ENCODE results near the gene ISG20L2.

The ISG20L2 gene, protein sequence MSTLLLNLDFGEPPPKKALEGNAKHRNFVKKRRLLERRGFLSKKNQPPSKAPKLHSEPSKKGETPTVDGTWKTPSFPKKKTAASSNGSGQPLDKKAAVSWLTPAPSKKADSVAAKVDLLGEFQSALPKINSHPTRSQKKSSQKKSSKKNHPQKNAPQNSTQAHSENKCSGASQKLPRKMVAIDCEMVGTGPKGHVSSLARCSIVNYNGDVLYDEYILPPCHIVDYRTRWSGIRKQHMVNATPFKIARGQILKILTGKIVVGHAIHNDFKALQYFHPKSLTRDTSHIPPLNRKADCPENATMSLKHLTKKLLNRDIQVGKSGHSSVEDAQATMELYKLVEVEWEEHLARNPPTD
- total RNA-seq, result 39.4 to 75.9 (median 51.9) reads per million in 3 donors

- Histone ChIP-seq H3K9me3 (ENCODE audit: control insufficient read depth, low read length) (no peaks in the 10 kb centered on the region), H3K36me3 (ENCODE audit: control insufficient read depth, insufficient read depth, low read length) (peaks cover 12% of the 10 kb centered on the region), H3K4me1 (ENCODE audit: control insufficient read depth, insufficient read depth, low read length, poor library complexity, severe bottlenecking) (peaks cover 37% of the 10 kb centered on the region), H3K4me3 (ENCODE audit: insufficient read depth, low read depth, low read length, poor library complexity, severe bottlenecking) (peak within 1 kb of the TSS; percentile 90), H3K27me3 (replicated peaks; ENCODE audit: control insufficient read depth, insufficient read depth, low read length, poor library complexity, severe bottlenecking) (no peaks in the 10 kb centered on the region), H3K27ac (ENCODE audit: insufficient read depth, low read length, poor library complexity, severe bottlenecking) (peak within 1 kb of the TSS; percentile 96)
- peak; percentile 93 to 96 (median 93) for DNase-seq
Observed at GRCh38 chr1:156728599-156729462, at the start of gene ISG20L2. Gene ISG20L2, minus strand, starts transcription at chr1:156728766. Its CDS starts 1,114 bp downstream, at chr1:156727652.

DNA sequence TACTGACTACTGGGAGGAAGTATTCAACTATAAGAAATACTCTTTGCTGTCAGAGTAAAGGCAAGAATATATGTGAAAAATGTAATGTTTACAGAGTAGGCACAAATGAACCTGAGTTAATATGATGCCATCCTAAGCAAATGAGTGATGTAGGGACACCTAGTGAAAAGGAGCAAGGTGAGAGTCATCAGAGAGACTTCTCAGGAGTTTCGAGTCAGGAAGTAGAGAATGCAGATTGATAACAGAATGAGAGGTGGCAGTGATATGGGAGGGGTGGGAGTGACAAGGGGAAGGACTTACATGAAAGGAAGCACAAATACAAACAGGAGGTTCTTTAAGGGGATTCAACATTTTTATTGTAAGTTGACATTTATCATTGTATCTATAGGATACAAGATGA lies 49.0 kb upstream of the ISG20L2 start:
- no peaks in the 10 kb centered on the region for H3K27me3 ChIP-seq (replicated peaks; ENCODE audit: control insufficient read depth, insufficient read depth, low read length, poor library complexity, severe bottlenecking)
- peaks cover 5% of the 10 kb centered on the region for H3K4me1 ChIP-seq (ENCODE audit: control insufficient read depth, insufficient read depth, low read length, poor library complexity, severe bottlenecking)
- H3K4me3 ChIP-seq (ENCODE audit: insufficient read depth, low read depth, low read length, poor library complexity, severe bottlenecking), result no peak overlapping the region
- H3K9me3 ChIP-seq (ENCODE audit: control insufficient read depth, low read length), result no peaks in the 10 kb centered on the region
- no peak overlapping the region for H3K27ac ChIP-seq (ENCODE audit: insufficient read depth, low read length, poor library complexity, severe bottlenecking)
- no peak for DNase-seq
- peaks cover 12% of the 10 kb centered on the region for H3K36me3 ChIP-seq (ENCODE audit: control insufficient read depth, insufficient read depth, low read length)

- no peak overlapping the region for H3K27ac ChIP-seq (ENCODE audit: insufficient read depth, low read length, poor library complexity, severe bottlenecking)
- no peaks in the 10 kb centered on the region for H3K9me3 ChIP-seq (ENCODE audit: control insufficient read depth, low read length)
- H3K4me1 ChIP-seq (ENCODE audit: control insufficient read depth, insufficient read depth, low read length, poor library complexity, severe bottlenecking), result peaks cover 5% of the 10 kb centered on the region
Observed at GRCh38 chr1:156776942-156777341, 48.4 kb upstream of the ISG20L2 start.

GRCh38 chr1:156775799-156776198 lies 47.2 kb upstream of the ISG20L2 start:
- no peak overlapping the region for H3K27ac ChIP-seq (ENCODE audit: insufficient read depth, low read length, poor library complexity, severe bottlenecking)
- peaks cover 4% of the 10 kb centered on the region for H3K36me3 ChIP-seq (ENCODE audit: control insufficient read depth, insufficient read depth, low read length)
- no peaks in the 10 kb centered on the region for H3K9me3 ChIP-seq (ENCODE audit: control insufficient read depth, low read length)
- DNase-seq, result no peak
- H3K4me1 ChIP-seq (ENCODE audit: control insufficient read depth, insufficient read depth, low read length, poor library complexity, severe bottlenecking), result peaks cover 8% of the 10 kb centered on the region
- no peaks in the 10 kb centered on the region for H3K27me3 ChIP-seq (replicated peaks; ENCODE audit: control insufficient read depth, insufficient read depth, low read length, poor library complexity, severe bottlenecking)
- H3K4me3 ChIP-seq (ENCODE audit: insufficient read depth, low read depth, low read length, poor library complexity, severe bottlenecking), result no peak overlapping the region

More at GRCh38 chr1:156776942-156777341, 48.4 kb upstream of the ISG20L2 start:
- H3K36me3 ChIP-seq (ENCODE audit: control insufficient read depth, insufficient read depth, low read length), result peaks cover 8% of the 10 kb centered on the region
- H3K27me3 ChIP-seq (replicated peaks; ENCODE audit: control insufficient read depth, insufficient read depth, low read length, poor library complexity, severe bottlenecking), result no peaks in the 10 kb centered on the region
- DNase-seq, result no peak
- H3K4me3 ChIP-seq (ENCODE audit: insufficient read depth, low read depth, low read length, poor library complexity, severe bottlenecking), result no peak overlapping the region

GRCh38 chr1:156773607-156774006 lies 45.0 kb upstream of the ISG20L2 start:
- Histone ChIP-seq H3K27ac (ENCODE audit: insufficient read depth, low read length, poor library complexity, severe bottlenecking) (no peak overlapping the region), H3K27me3 (replicated peaks; ENCODE audit: control insufficient read depth, insufficient read depth, low read length, poor library complexity, severe bottlenecking) (no peaks in the 10 kb centered on the region), H3K4me3 (ENCODE audit: insufficient read depth, low read depth, low read length, poor library complexity, severe bottlenecking) (no peak overlapping the region), H3K9me3 (ENCODE audit: control insufficient read depth, low read length) (no peaks in the 10 kb centered on the region), H3K4me1 (ENCODE audit: control insufficient read depth, insufficient read depth, low read length, poor library complexity, severe bottlenecking) (peaks cover 20% of the 10 kb centered on the region), H3K36me3 (ENCODE audit: control insufficient read depth, insufficient read depth, low read length) (peaks cover 9% of the 10 kb centered on the region)
- no peak for DNase-seq

DNA sequence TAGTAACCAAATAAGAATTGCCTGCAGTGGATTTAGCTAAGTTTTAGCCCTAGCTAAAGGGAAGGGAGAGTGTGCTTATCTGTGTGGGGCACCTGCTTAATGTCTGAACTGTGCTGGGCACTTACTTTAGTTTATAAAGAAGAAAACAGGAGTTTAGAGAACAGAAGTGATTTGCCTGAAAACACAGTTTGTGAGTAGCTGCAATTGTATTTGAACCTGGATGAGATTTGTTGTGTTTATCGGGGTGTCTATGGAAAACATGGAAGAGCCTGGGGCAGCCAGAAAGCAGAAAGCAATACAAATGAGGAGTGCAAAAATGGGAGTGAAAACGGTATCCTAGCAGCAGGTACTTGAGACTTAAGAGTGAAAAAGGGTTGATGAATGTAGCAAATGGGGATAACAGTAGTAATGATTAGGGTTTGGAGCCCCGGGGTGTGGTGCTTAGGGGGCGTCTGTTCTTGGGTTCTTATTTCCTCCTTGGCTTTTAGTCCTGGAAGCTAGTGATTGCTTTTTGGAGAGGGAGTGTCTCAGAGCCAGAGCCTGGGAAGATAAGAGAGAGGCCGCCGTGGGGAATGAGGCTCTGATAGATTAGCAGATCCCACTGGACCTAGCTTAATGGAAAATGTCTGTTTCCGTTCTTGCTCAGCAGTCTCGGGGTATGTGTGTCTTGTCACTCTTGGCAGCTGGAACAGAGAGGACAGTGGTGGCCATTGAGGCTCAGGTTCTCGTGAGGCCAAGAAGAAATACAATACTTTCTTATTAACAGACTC lies 44.3 kb upstream of the ISG20L2 start:
- DNase-seq, result no peak
- H3K27ac ChIP-seq (ENCODE audit: insufficient read depth, low read length, poor library complexity, severe bottlenecking), result no peak overlapping the region
- peaks cover 27% of the 10 kb centered on the region for H3K4me1 ChIP-seq (ENCODE audit: control insufficient read depth, insufficient read depth, low read length, poor library complexity, severe bottlenecking)
- H3K9me3 ChIP-seq (ENCODE audit: control insufficient read depth, low read length), result no peaks in the 10 kb centered on the region
- peaks cover 9% of the 10 kb centered on the region for H3K36me3 ChIP-seq (ENCODE audit: control insufficient read depth, insufficient read depth, low read length)
- H3K4me3 ChIP-seq (ENCODE audit: insufficient read depth, low read depth, low read length, poor library complexity, severe bottlenecking), result no peak overlapping the region
- no peaks in the 10 kb centered on the region for H3K27me3 ChIP-seq (replicated peaks; ENCODE audit: control insufficient read depth, insufficient read depth, low read length, poor library complexity, severe bottlenecking)

DNA sequence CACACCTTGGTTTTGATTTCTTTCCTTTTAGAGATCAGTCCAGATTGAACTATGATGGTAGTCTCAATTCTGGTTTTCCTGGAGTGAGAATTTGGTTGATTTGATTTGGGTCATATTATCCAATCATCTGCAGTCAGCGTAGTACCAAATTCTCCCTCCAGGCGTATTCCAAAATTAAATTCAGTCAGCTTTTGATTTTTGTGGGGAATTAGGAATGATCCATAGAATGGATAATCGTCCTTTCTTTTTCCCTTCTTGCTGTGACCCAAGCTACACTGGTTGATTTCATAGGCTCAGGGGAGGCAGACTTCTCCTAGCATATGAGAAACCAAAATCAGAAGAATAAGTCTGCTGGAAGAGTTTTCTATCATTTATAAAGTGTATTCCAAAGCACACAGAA lies 43.7 kb upstream of the ISG20L2 start:
- no peak overlapping the region for H3K27ac ChIP-seq (ENCODE audit: insufficient read depth, low read length, poor library complexity, severe bottlenecking)
- no peak overlapping the region for H3K4me3 ChIP-seq (ENCODE audit: insufficient read depth, low read depth, low read length, poor library complexity, severe bottlenecking)
- no peaks in the 10 kb centered on the region for H3K9me3 ChIP-seq (ENCODE audit: control insufficient read depth, low read length)
- peaks cover 9% of the 10 kb centered on the region for H3K36me3 ChIP-seq (ENCODE audit: control insufficient read depth, insufficient read depth, low read length)
- no peaks in the 10 kb centered on the region for H3K27me3 ChIP-seq (replicated peaks; ENCODE audit: control insufficient read depth, insufficient read depth, low read length, poor library complexity, severe bottlenecking)
- no peak for DNase-seq
- peaks cover 25% of the 10 kb centered on the region for H3K4me1 ChIP-seq (ENCODE audit: control insufficient read depth, insufficient read depth, low read length, poor library complexity, severe bottlenecking)

DNA sequence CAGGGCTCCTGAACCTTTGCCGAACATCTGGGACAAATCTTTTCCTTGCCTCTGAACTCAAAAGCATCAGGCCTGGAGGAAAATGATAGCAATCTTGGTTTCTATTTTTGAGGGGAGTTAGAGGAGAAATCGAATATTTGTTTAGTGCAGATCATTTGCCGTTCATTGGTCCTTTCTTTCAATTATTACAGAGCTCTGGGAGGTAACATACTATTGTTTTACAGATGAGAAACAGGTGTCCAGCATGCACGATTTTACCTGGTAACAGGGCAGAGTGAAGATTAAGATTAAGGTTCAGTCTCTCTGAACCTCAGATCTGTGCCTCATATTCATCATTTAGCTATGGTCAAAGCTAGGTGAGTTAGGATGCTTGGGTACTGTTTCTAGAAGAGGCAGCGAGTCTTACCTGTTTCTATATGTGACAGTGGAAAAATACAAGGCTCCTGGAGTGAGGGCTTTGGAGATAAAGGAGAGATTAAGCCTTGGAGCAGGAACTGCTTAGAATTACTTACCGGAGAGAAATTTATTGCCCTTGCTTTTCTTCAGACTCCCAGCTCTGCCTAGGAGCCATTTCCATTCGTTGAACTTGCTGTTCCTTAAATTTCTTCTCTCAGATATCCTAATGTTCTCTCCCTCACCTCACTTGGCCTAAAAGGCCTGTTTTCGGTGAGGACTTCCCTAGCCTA lies 40.2 kb upstream of the ISG20L2 start:
- H3K27me3 ChIP-seq (replicated peaks; ENCODE audit: control insufficient read depth, insufficient read depth, low read length, poor library complexity, severe bottlenecking), result no peaks in the 10 kb centered on the region
- peak overlapping the region; percentile 93 for H3K4me3 ChIP-seq (ENCODE audit: insufficient read depth, low read depth, low read length, poor library complexity, severe bottlenecking)
- H3K27ac ChIP-seq (ENCODE audit: insufficient read depth, low read length, poor library complexity, severe bottlenecking), result peak overlapping the region; percentile 98
- peaks cover 28% of the 10 kb centered on the region for H3K4me1 ChIP-seq (ENCODE audit: control insufficient read depth, insufficient read depth, low read length, poor library complexity, severe bottlenecking)
- H3K36me3 ChIP-seq (ENCODE audit: control insufficient read depth, insufficient read depth, low read length), result peaks cover 9% of the 10 kb centered on the region
- no peak for DNase-seq
- no peaks in the 10 kb centered on the region for H3K9me3 ChIP-seq (ENCODE audit: control insufficient read depth, low read length)

DNA sequence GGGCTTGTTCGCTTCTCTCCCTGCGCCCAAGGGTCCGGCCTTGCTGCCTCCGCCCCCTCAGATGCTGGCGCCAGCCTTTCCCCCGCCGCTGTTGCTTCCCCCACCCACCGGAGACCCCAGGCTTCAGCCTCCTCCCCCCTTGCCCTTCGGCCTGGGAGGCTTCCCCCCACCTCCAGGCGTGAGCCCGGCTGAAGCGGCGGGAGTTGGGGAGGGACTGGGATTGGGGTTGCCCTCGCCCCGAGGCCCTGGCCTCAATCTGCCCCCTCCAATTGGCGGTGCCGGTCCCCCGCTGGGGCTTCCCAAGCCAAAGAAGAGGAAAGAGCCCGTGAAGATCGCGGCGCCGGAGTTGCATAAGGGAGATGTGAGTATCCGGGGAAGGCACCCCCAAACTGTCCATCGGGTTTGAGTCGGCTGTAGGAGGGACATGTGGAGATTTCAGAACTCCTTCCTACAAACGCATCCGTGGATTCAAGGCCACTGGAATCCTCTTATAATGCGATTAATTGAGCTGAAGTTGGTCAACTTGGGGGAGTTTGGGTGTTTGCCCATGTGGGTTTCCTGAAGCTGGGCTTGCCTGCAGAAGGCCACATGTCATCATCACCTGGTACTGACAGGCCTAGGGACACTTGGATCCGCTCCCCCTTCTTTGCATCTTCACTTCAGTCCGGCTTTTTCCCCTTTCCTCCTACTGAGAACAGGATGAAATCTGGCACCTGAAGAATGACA lies 39.5 kb upstream of the ISG20L2 start:
- Histone ChIP-seq H3K9me3 (ENCODE audit: control insufficient read depth, low read length) (no peaks in the 10 kb centered on the region), H3K27ac (ENCODE audit: insufficient read depth, low read length, poor library complexity, severe bottlenecking) (peak overlapping the region; percentile 98), H3K4me3 (ENCODE audit: insufficient read depth, low read depth, low read length, poor library complexity, severe bottlenecking) (peak overlapping the region; percentile 93), H3K4me1 (ENCODE audit: control insufficient read depth, insufficient read depth, low read length, poor library complexity, severe bottlenecking) (peaks cover 28% of the 10 kb centered on the region), H3K36me3 (ENCODE audit: control insufficient read depth, insufficient read depth, low read length) (peaks cover 9% of the 10 kb centered on the region), H3K27me3 (replicated peaks; ENCODE audit: control insufficient read depth, insufficient read depth, low read length, poor library complexity, severe bottlenecking) (no peaks in the 10 kb centered on the region)
- DNase-seq, result peak; percentile 9 to 33 (median 15)

Measured in effector memory CD4-positive, alpha-beta T cell (primary cell).